Measurements from ENCODE around the gene ATP9B.
"Not testable (repeated sequence)": the region's sequence is repeated elsewhere in the genome, so short reads cannot be mapped to it uniquely, and the experiment has no call there.

ATP9B gene

GRCh38 chr18:79327915-79328314, 258.7 kb downstream of the ATP9B start:
- DNase-seq (ENCODE audit: low spot score): not testable (repeated sequence)

GRCh38 chr18:79328887-79329286, 259.7 kb downstream of the ATP9B start:
- no peak for DNase-seq (ENCODE audit: low spot score)

GRCh38 chr18:79329786-79330185, 260.6 kb downstream of the ATP9B start:
- no peak for DNase-seq (ENCODE audit: low spot score)

DNA sequence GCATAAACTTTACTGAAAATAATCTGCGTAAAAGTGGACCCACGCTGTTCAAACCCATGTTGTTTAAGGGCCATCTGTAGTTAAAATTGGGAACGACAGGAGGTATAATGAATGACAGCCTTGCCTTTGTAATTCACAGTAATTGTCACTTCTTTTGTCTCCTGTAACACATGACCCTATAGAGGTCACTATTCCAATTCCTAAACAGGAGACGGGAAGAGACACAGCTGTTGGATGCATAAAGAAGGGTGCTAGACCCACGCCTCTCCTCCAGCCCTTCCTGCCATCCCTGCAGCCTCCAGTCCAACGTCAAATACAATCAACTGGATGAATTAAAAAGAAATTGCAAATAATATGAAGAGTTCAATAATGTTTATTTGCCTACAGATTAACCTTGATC, 263.5 kb downstream of the ATP9B start:
- no peak for DNase-seq (ENCODE audit: low spot score)

DNA sequence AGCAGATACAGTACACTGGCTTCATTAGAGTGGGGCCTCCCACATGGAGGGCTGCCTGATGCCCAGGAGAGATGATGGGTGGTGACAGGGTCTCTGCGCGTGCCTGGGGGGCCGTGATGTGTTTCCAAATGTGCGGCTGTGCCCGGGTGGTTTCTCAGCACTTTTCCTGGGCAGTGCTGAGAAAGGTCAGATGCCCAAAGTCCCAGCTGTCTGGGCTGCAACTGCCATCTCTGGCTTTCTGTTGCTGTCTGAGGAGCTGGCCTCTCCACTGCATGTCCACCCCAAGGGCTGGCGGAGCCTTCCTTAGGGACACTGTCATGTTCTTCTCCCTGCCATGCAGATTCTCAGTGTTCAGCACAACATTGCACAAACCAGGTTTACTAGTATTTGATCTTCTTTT, 263.9 kb downstream of the ATP9B start:
- no peak for DNase-seq (ENCODE audit: low spot score)

DNA sequence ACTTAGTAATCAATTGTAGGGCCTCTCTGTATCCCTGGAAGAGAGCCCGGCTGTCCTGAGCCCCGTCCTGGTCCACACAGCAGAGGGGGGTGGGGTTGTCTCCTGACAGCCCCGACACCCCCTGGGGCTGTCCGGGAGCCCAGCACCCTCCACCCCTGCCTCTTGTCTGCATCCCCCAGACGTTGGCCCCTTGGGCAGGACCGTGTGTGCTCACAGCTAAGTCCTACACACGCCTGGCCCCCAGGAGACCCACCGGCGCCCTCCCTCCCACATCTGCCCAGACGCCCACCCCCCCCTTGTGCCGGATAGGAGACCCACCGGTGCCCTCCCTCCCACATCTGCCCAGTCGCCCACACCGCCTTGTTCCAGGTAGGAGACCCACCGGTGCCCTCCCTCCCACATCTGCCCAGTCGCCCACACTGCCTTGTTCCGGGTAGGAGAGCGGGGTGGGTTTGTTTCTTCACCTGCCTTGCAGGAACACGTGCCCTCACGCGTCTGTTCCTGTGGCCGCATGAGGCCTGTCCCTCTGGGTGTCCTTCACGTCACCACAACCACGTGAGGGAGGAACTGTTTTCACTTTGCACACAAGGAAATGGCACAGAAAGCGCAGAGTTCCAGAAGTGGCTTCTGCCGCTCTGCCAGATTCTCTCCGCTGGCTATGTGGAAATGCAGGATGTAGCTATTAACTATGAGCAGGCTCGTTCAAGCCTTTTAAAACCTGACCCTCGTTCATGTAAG, 265.5 kb downstream of the ATP9B start:
- no peak for DNase-seq (ENCODE audit: low spot score)

DNA sequence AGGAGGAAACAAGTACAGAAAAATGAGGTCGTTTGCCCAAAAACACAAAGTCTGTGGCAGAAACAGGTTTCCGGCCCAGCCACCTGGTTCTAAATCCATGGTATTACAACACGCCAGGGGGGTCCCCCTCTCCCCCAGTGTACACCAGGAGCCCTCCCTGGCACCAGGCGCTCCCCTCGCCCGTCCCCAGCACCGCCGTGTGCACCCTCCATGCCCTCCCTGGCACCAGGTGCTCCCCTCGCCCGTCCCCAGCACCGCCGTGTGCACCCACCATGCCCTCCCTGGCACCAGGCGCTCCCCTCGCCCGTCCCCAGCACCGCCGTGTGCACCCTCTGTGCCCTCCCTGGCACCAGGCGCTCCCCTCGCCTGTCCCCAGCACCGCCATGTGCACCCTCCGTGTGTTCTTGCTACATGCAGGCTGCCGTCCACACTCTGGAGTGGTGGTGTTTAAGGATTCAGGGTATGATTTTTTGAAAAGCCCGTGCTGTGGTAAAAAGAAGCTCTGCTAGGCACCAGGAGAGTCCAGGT, 266.7 kb downstream of the ATP9B start:
- no peak for DNase-seq (ENCODE audit: low spot score)

DNA sequence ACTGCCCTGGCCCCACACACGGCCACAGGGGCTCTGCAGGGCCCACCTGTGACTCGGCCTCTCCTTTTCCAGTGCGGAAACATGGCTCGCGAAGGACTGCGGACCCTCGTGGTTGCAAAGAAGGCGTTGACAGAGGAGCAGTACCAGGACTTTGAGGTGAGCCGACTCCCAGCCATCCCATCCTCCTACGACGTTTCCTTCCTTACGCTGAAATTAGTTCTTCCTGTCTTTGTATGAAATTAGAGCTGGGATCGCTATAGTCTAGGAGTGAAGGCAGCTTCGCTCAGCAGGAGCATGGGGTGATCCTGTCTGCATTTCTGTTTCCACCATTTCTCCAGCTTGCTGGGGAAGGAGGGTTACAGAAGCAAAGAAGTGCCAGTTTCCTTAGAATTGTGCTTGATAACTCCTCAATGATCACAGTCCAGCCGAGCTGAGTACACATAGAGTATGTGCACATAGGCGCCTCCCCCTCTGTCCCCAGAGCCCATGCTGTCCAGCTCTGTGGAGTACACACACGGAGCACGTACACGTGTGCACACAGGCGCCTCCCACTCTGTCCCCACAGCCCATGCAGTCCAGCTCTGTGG, 267.5 kb downstream of the ATP9B start:
- no peak for DNase-seq (ENCODE audit: low spot score)

- DNase-seq (ENCODE audit: low spot score): no peak
Observed at GRCh38 chr18:79337184-79337583, 268.0 kb downstream of the ATP9B start.

- DNase-seq (ENCODE audit: low spot score): no peak
Observed at GRCh38 chr18:79337620-79338019, 268.4 kb downstream of the ATP9B start.

GRCh38 chr18:79339094-79339908, 270.1 kb downstream of the ATP9B start:
- no peak for DNase-seq (ENCODE audit: low spot score)

DNA sequence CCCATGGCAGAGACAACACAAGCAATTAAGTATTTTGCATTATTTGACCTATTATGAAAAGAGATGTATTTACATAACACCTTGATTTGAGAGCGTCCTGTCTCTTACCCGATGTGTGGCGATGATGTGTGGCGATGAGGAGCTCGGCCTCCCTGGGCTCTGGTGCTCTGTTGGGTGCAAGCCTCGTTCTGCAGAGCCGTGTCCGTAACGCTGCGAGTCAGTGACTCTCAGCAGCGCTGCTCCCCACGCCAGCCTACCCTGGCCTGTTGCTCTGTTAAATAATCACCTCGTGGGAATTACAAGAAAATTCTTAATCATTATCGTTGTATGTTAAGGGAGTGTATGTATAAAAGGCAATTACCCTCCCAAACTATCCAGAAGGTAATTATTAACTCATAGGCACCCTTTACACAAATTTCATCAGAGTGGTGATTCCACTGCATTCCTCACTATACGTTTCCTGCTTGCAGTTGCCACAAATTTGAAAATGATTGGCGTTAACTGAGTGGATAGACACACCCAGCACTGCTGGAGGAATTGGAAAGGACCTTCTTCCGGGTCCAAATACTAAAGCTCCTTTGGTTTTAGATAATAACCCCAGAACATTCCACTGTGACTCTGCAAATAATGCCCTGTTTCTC, 274.5 kb downstream of the ATP9B start:
- no peak for DNase-seq (ENCODE audit: low spot score)

- DNase-seq (ENCODE audit: low spot score): no peak
Observed at GRCh38 chr18:79344208-79344581, 275.0 kb downstream of the ATP9B start.

GRCh38 chr18:79345366-79345765, 276.2 kb downstream of the ATP9B start:
- DNase-seq (ENCODE audit: low spot score): no peak

DNA sequence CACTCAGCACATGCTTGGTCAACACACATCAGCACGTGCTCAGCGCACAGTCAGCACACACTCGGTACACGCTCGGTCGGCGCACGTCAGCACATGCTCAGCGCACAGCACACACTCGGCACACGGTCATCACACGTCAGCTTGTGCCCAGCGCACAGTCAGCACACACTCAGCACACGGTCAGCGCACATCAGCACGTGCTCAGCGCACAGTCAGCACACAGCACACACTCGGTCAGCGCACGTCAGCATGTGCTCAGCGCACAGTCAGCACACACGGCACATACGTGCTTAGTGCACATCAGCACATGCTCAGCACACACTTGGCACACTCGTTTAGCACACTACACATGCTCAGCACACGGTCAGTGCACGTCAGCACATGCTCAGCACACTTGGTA, 276.8 kb downstream of the ATP9B start:
- no peak for DNase-seq (ENCODE audit: low spot score)

DNA sequence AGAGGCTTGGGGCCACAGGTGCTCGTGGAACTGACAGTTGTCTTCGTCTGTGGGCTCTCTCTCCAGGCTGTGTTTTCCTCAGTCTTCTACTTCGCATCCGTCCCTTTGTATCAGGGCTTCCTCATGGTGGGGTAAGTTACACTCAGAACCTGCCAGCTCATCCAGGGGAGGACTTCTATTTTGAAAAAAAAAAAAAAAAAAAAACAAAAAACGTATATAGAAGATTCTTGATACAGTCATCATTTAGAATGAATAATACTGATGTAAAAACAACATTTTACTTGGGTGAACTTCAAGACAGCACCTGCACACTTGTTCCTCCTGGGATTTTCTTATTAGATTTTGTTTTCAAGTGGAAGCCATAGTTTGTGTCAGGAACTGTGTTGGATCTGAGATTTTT, 278.9 kb downstream of the ATP9B start:
- no peak for DNase-seq (ENCODE audit: low spot score)

DNA sequence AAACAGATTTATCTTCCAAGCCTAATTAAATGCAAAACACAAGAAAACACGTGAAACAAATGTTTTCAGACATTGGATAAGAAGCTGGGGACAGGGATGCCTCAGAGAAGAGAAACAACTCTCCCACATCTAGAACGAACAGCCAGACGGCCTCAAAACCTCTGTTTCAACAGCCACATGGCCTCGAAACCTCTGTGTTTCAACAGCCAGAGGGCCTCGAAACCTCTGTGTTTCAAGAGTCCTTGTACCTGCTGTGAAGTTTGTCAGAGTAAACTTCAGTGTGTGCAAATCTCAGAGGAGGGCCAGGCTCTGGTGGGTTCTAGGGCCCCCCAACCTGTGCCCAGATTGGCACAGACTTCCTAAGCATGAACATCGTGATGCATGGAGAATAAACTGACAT, 283.2 kb downstream of the ATP9B start:
- DNase-seq (ENCODE audit: low spot score): no peak

DNA sequence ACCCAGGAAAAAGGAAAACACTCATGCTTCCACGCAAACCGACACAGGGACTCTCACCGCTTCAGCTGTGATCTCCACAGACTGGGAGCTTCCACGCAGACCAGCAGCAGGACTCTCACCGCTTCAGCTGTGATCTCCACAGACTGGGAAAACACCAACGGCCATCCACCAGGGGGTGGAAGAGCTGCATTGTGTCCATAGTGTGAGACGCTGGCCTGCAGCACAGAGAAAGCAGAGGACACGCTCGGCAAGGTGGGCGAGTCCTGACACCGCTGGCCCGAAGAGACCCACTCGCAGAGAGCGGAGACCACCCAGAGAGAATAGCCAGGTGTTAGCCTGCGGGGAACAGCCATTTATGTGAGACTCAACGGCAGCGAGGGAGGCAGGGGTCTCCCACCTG, 284.1 kb downstream of the ATP9B start:
- no peak for DNase-seq (ENCODE audit: low spot score)

GRCh38 chr18:79354350-79354749, 285.2 kb downstream of the ATP9B start:
- DNase-seq (ENCODE audit: low spot score): no peak

DNA sequence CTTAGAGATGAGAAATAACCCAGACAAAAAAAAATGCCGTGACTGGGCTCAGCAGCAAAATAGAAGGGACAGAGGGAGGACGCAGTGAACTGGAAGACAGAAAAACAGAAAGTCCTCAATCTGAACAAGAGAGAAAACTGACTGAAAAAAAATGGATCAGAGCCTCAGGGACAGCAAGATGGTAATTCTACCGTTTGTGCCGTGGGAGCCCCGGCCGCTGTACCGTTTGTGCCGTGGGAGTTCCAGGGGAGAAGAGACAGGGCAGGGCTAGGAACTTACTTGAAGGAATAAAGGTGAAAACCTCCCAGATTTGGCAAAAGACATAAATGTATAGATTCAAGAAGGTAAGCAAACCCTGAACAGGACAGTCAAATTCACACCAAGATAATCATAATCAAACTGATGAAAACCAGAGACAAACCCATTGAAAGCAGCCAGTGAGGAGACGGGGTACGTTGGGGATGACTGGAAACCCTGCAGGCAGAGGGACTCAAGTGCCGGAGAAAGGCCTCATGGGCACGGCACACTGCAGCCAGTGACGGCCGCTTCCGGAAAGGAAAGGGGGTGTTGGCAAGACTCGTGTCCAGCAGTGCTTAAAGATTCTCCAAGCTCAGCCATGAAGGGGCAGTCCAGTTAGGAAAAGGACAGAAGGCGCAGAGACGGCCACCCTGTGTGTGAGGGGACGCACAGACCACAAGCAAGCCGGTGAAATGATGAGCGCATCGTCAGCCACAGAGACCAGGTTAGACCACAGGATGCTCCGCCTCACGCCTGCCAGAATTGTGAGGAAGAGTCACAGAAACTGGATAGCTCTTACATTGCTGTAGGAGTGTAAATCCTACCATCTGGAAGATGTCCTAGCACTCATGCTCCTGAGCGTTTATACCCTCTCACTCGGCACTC, 286.5 kb downstream of the ATP9B start:
- DNase-seq (ENCODE audit: low spot score): no peak

GRCh38 chr18:79356435-79356834, 287.2 kb downstream of the ATP9B start:
- no peak for DNase-seq (ENCODE audit: low spot score)

All from kidney capillary endothelial cell (primary cell).